Duodenal mucosa (tissue), 2 donors: Measurements from ENCODE around the gene RAPGEF5.

ENCODE experiments used
- H3K27ac ChIP-seq: one replicate; pipeline ENCODE4 v1.7.0; 2013; ENCODE audit warnings: low read depth, low read length
- H3K27me3 ChIP-seq, 2 donors: one replicate each; pipeline ENCODE4 v1.7.0; 2013; ENCODE audit warnings: low read length in 2 of 2, control low read depth in 1 of 2; ENCODE audit not compliant: insufficient read depth in 2 of 2, control insufficient read depth in 1 of 2
- H3K36me3 ChIP-seq, 2 donors: one replicate each; pipeline ENCODE4 v1.7.0; 2013; ENCODE audit warnings: low read length in 2 of 2, control low read depth in 1 of 2; ENCODE audit not compliant: insufficient read depth in 2 of 2, control insufficient read depth in 1 of 2
- H3K4me1 ChIP-seq, 2 donors: one replicate each; pipeline ENCODE4 v1.7.0; 2013; ENCODE audit warnings: low read length in 2 of 2, control low read depth in 1 of 2; ENCODE audit not compliant: insufficient read depth in 2 of 2, control insufficient read depth in 1 of 2
- H3K4me3 ChIP-seq, 2 donors: one replicate each; pipeline ENCODE4 v1.7.0; 2013; ENCODE audit warnings: low read length in 2 of 2, low read depth in 1 of 2
- H3K9ac ChIP-seq, 2 donors: one replicate each; pipeline ENCODE4 v1.7.0; 2013; ENCODE audit warnings: low read length in 2 of 2, low read depth in 1 of 2
- H3K9me3 ChIP-seq, 2 donors: one replicate each; pipeline ENCODE4 v1.7.0; 2013; ENCODE audit warnings: low read length in 2 of 2, control low read depth in 1 of 2; ENCODE audit not compliant: control insufficient read depth in 1 of 2

RAPGEF5 gene

DNA sequence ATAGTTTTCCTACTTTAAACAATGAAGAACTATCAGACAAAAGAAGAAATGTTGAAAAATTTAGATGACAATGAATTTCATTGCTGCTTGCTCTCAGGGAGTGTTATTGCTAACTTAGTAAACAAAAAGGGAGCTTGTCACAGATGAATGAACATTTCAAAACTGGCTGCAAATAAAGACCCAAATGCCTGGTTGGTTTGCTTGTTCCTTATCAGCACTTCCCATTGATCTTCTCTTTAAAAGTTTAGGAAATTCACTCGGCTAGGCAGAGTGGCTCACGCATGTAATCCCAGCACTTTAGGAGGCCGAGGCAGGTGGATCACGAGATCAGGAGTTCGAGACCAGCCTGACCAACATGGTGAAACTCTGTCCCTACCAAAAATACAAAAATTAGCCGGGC lies 167.2 kb downstream of the RAPGEF5 start:
- Histone ChIP-seq H3K9me3 (no peaks in the 10 kb centered on the region), H3K27me3 (no peaks in the 10 kb centered on the region), H3K4me3 (no peak overlapping the region), H3K4me1 (no peaks in the 10 kb centered on the region), H3K9ac (no peak overlapping the region), H3K36me3 (peaks cover 12 to 30% of the 10 kb centered on the region in 2 donors), H3K27ac (no peak overlapping the region)

DNA sequence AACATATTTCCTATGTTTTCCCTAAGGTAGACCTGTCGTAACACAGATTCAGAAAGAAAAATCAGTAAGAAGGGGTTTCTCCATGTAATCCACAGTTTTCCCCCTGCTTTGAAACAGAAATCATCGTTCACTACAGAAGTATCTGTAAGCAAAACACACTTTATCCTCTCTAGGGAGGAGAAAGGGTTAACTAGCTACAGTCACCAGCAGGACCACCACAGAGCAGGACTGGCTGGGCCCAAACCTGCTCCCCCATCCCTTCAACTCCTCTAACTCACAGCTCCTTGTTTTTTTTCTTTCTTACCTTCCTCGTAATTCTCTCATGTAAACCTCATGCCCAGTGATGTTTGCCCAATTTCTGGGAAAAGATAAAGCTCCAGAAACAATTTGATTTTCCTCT lies 167.7 kb downstream of the RAPGEF5 start:
- H3K4me1 ChIP-seq, result no peaks in the 10 kb centered on the region
- no peaks in the 10 kb centered on the region for H3K9me3 ChIP-seq
- H3K9ac ChIP-seq, result no peak overlapping the region
- no peaks in the 10 kb centered on the region for H3K27me3 ChIP-seq
- no peak overlapping the region for H3K4me3 ChIP-seq
- no peak overlapping the region for H3K27ac ChIP-seq
- peaks cover 12 to 30% of the 10 kb centered on the region in 2 donors for H3K36me3 ChIP-seq

DNA sequence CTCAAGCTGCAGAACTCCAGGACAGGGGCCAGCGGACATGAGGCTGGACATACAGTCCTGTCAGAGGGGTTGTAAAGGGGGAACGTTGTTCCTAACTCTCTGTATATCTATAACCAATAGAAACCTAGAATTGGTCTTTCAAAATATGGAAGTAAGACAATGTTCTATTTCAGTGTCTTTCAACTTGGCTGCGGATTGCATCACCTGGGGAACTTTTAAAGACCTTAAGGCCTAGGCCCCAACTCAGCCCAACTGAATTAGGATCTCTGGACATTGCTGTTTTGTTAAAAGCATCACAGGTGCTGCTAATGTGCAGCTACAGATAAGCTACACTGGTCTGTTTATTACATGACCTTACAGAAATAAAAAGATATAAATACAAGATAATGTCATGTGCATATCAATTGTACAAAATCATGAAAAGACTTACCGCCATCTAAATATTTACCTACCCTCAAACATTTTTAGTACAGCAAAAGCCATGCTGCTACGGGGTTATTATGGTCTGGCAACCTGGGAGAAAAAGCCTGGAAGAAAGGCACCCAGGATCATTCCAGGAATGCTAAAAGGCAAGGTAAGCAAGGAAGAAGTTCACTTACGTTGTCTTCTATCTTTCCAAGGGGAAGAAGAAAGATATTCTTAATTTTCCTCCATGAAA lies 169.1 kb downstream of the RAPGEF5 start:
- Histone ChIP-seq H3K4me3 (no peak overlapping the region), H3K9ac (no peak overlapping the region), H3K27ac (no peak overlapping the region)

DNA sequence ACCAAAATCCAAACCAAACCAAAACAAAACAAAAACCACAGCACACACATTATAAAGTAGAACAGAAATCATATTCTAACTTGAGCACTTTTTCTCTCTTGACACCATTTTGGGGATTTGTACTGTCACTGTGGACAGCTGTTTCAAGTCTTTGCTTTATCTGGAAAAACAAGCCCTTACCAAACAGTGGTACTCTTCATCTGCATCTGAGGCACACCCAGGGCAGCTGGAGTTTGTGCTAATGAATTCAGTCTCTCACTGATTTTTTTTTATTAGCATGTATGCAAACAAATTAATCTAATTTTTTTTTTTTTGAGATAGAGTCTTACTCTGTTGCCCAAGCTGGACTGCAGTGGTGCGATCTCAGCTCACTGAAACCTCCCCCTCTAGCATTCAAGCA lies 171.4 kb downstream of the RAPGEF5 start:
- Histone ChIP-seq H3K27me3 (no peaks in the 10 kb centered on the region), H3K27ac (no peak overlapping the region), H3K4me3 (no peak overlapping the region), H3K9ac (no peak overlapping the region), H3K4me1 (no peaks in the 10 kb centered on the region), H3K9me3 (no peaks in the 10 kb centered on the region), H3K36me3 (peaks cover 4 to 9% of the 10 kb centered on the region in 2 donors)

More for the DNA sequence above, 169.1 kb downstream of the RAPGEF5 start:
- peaks cover 9 to 22% of the 10 kb centered on the region in 2 donors for H3K36me3 ChIP-seq
- H3K4me1 ChIP-seq, result no peaks in the 10 kb centered on the region
- no peaks in the 10 kb centered on the region for H3K9me3 ChIP-seq
- H3K27me3 ChIP-seq, result no peaks in the 10 kb centered on the region

DNA sequence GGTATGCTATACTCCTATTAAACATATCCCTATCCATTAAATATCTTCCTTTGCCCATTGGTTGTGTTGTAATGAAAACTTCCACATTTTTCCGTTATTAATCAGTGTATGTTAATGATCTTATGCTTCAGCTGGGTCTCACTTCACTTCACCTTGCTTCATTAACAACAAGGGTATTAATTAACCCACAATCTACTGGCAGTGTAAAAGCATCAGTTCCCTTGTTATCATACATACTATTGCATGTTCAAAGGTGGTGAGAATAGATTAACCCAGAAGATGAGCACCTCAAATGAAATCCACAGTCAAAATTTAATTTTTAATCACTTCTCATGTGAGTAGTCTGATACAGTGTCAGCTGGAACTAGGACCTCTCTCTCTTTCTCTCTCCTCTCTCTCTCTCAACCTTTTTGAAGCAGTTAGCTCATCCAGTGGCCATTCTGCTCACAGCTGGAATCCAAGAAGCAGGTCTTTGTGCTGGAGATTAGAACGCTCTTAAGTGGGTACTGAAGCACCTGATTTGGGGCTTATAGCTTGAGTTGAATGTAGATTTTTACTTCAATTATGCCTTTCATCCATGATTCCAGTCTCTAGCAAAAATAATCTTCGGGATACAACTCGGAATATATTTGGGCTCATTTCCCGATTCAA lies 172.3 kb downstream of the RAPGEF5 start:
- H3K4me3 ChIP-seq, result no peak overlapping the region
- no peak overlapping the region for H3K9ac ChIP-seq
- no peak overlapping the region for H3K27ac ChIP-seq
- H3K4me1 ChIP-seq, result no peaks in the 10 kb centered on the region
- H3K36me3 ChIP-seq, result peaks cover 4 to 8% of the 10 kb centered on the region in 2 donors
- no peaks in the 10 kb centered on the region for H3K9me3 ChIP-seq
- no peaks in the 10 kb centered on the region for H3K27me3 ChIP-seq

DNA sequence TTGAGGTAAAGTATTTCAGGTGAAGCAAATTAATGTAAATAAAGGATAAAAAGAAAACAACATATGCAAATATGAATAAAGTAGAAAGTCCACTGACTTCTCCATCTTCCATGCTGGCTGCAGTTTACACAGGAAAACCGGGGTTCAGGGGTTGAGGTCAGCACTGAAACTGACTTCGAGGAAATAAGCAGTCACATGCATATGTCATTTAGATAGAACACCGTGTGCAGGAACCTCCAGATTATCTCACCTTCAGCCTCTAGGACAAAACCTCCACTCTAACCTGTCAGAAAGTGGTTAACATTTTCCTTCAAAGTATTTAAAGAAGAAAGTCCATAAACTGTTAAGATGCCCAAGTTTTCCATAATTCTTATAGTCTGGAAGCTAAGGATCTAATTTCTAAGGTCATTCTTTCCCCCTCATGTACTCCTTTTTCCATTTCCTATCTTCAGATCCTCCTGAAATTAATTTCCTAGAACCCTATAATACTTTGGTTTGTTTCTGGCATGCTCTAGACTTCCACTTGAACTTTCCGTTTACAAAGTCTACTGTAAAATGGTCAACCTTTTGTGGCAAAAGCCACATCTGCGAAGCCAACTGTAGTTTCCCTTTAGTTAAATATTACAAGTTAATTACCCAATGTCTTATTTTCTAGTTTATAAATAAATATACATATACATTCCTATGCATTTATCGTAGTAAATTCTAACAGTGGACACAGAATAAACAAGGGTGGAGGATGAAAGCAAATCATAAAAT lies 173.3 kb downstream of the RAPGEF5 start:
- no peaks in the 10 kb centered on the region for H3K4me1 ChIP-seq
- H3K9ac ChIP-seq, result no peak overlapping the region
- peaks cover 4 to 8% of the 10 kb centered on the region in 2 donors for H3K36me3 ChIP-seq
- H3K9me3 ChIP-seq, result no peaks in the 10 kb centered on the region
- H3K27ac ChIP-seq, result no peak overlapping the region
- no peak overlapping the region for H3K4me3 ChIP-seq
- H3K27me3 ChIP-seq, result no peaks in the 10 kb centered on the region

DNA sequence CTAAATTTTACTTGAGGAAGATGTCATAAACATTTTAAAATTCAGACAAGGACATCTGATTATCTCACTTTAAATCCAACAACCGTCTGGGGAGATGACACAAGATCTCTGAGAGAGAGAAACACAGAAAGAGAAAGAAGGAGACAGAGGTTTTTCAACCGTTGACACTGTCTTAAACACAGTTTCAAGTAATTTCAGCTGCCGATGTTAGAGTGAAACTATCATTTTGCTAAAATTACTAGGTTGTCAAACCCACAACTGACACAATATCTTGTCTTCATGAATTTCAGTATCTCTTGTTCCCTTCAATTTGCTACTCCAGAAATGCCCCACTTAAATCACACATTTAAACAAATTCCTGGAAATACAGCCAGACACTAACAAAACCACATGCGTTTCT lies 174.8 kb downstream of the RAPGEF5 start:
- Histone ChIP-seq H3K4me1 (no peaks in the 10 kb centered on the region), H3K36me3 (peaks cover under 1 to 4% of the 10 kb centered on the region in 2 donors), H3K27ac (no peak overlapping the region), H3K4me3 (no peak overlapping the region), H3K9ac (no peak overlapping the region), H3K27me3 (no peaks in the 10 kb centered on the region), H3K9me3 (no peaks in the 10 kb centered on the region)

DNA sequence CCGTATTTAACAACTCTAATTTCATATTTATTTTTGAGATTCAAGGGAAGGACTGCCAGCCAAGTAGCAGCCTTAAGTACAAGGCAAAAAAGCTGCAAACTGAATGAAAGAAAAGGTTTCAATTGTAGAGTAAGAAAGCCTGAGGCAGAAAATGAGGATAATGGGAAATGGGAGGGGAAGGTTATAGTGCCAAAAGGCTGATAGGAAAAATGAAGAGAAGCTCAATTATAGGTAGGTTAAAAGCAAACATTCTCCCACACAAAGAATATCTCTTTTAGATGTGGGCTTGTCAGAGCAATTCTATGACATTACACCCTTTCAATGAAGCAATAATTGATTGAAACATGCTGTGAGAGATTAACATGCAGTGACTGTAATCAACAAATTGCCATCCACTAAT lies 175.3 kb downstream of the RAPGEF5 start:
- H3K27me3 ChIP-seq, result no peaks in the 10 kb centered on the region
- H3K4me1 ChIP-seq, result no peaks in the 10 kb centered on the region
- H3K36me3 ChIP-seq, result peaks cover 0 to 2% of the 10 kb centered on the region in 2 donors
- no peaks in the 10 kb centered on the region for H3K9me3 ChIP-seq
- no peak overlapping the region for H3K4me3 ChIP-seq
- H3K27ac ChIP-seq, result no peak overlapping the region
- no peak overlapping the region for H3K9ac ChIP-seq

DNA sequence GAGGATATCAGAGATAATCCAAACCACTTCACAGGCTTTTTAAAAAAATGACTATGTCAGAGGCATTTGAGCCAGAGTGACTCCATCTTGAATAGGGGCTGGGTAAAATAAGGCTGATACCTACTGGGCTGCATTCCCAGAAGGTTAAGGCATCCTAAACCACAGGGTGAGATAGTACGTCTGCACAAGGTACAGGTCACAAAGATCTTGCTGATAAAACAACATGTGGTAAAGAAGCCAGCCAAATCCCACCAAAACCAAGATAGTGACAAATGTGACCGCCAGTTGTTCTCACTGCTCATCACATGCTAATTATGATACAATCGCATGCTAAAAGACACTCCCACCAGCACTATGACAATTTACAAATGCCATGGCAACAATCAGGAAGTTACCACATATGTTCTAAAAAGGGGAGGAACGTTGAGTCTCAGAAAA lies 177.5 kb downstream of the RAPGEF5 start:
- no peaks in the 10 kb centered on the region for H3K36me3 ChIP-seq
- no peaks in the 10 kb centered on the region for H3K9me3 ChIP-seq
- no peaks in the 10 kb centered on the region for H3K4me1 ChIP-seq
- no peak overlapping the region for H3K4me3 ChIP-seq
- no peak overlapping the region for H3K27ac ChIP-seq
- no peaks in the 10 kb centered on the region for H3K27me3 ChIP-seq
- H3K9ac ChIP-seq, result no peak overlapping the region

DNA sequence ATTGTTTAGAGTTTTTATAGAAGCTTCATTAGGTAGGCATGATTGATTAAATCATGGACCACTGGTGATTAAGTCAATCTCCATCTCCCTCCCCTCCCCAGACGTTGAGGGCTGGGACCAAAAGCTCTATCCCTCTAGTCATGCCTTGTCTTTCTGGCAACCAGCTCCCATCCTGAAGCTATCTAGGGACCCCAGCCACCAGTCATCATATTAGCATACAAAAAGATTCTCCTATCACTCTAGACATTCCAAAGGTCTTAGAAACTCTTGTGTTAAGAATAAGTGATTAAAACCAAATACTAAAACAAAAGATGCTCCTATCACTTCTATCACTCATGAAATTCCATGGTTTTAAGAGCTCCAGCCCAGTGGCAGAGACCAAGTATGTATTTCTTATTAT lies 178.2 kb downstream of the RAPGEF5 start:
- no peak overlapping the region for H3K9ac ChIP-seq
- no peak overlapping the region for H3K4me3 ChIP-seq
- H3K36me3 ChIP-seq, result peaks cover 0 to 4% of the 10 kb centered on the region in 2 donors
- H3K27ac ChIP-seq, result no peak overlapping the region
- H3K4me1 ChIP-seq, result no peaks in the 10 kb centered on the region
- H3K9me3 ChIP-seq, result no peaks in the 10 kb centered on the region
- H3K27me3 ChIP-seq, result no peaks in the 10 kb centered on the region
